Astrocyte of the hippocampus (primary cell): ENCODE data around the gene ZFP90.

Experiments
- DNase-seq: peaks from one replicate; pipeline ENCODE4 v3.0.0; 2011; ENCODE audit warnings: low read depth, low spot score

Gene ZFP90

GRCh38 chr16:68577352-68577853 lies 38.3 kb downstream of the ZFP90 start:
- no peak for DNase-seq

GRCh38 chr16:68590201-68590994 lies 51.3 kb downstream of the ZFP90 start:
- DNase-seq = peak; percentile 88

- DNase-seq = no peak
Measured at GRCh38 chr16:68592466-68593337, 53.6 kb downstream of the ZFP90 start.

- no peak for DNase-seq
Measured at GRCh38 chr16:68596266-68596665, 57.2 kb downstream of the ZFP90 start.

GRCh38 chr16:68599586-68599985 lies 60.5 kb downstream of the ZFP90 start:
- DNase-seq = peak; percentile 8

- peak; percentile 45 for DNase-seq
Measured at GRCh38 chr16:68605746-68606145, 66.7 kb downstream of the ZFP90 start.

GRCh38 chr16:68607443-68607842 lies 68.4 kb downstream of the ZFP90 start:
- DNase-seq = no peak

GRCh38 chr16:68608330-68608729 lies 69.2 kb downstream of the ZFP90 start:
- DNase-seq = no peak

- DNase-seq = peak; percentile 16
Measured at GRCh38 chr16:68612996-68613395, 73.9 kb downstream of the ZFP90 start.

GRCh38 chr16:68617734-68618133 lies 78.6 kb downstream of the ZFP90 start:
- DNase-seq = no peak
